ENCODE data around the gene GDF15. TPM values are rescaled to one million over a fixed set of nuclear protein-coding genes. Genes with fewer than 3 reads are reported as not detected.

GDF15 gene
- total RNA-seq, 1 donor from 2014 or later = 0.46 TPM

GRCh38 chr19:18425515-18426415, 39.8 kb downstream of the GDF15 start:
- intact Hi-C loops (cut with DNase I) = no loop called here
- DNase-seq (ENCODE audit: missing footprints) = peak; percentile 81
- peak; percentile 68 for ATAC-seq

GRCh38 chr19:18426416-18426767, 40.4 kb downstream of the GDF15 start:
- intact Hi-C loops (cut with DNase I) = no loop called here
- DNase-seq (ENCODE audit: missing footprints) = peak; percentile 66
- ATAC-seq = no peak

GRCh38 chr19:18427080-18427742, 41.3 kb downstream of the GDF15 start:
- intact Hi-C loops (cut with DNase I) = no loop called here
- DNase-seq (ENCODE audit: missing footprints) (no peak), ATAC-seq (no peak)

GRCh38 chr19:18427743-18428113, 41.8 kb downstream of the GDF15 start:
- intact Hi-C loops (cut with DNase I) = no loop called here
- DNase-seq (ENCODE audit: missing footprints) (no peak), ATAC-seq (no peak)

- ATAC-seq = no peak
- intact Hi-C loops (cut with DNase I) = no loop called here
- DNase-seq (ENCODE audit: missing footprints) = peak; percentile 52
These were observed 42.3 kb downstream of the GDF15 start for GRCh38 chr19:18428173-18428786.

GRCh38 chr19:18428787-18429674, 43.1 kb downstream of the GDF15 start:
- peak; percentile 89 for DNase-seq (ENCODE audit: missing footprints)
- intact Hi-C loops (cut with DNase I) = no loop called here
- ATAC-seq = peak; percentile 55

- no peak for ATAC-seq
- intact Hi-C loops (cut with DNase I) = no loop called here
- no peak for DNase-seq (ENCODE audit: missing footprints)
These were observed 43.9 kb downstream of the GDF15 start for GRCh38 chr19:18429717-18430416.

GRCh38 chr19:18430417-18431144, 44.6 kb downstream of the GDF15 start:
- DNase-seq (ENCODE audit: missing footprints) (no peak), ATAC-seq (no peak)
- intact Hi-C loops (cut with DNase I) = no loop called here

- ATAC-seq (no peak), DNase-seq (ENCODE audit: missing footprints) (no peak)
- intact Hi-C loops (cut with DNase I) = no loop called here
These were observed 45.6 kb downstream of the GDF15 start for GRCh38 chr19:18431351-18432197.

- intact Hi-C loops (cut with DNase I) = no loop called here
- ATAC-seq = no peak
- DNase-seq (ENCODE audit: missing footprints) = no peak
These were observed 46.5 kb downstream of the GDF15 start for GRCh38 chr19:18432275-18433014.

GRCh38 chr19:18433015-18433691, 47.2 kb downstream of the GDF15 start:
- DNase-seq (ENCODE audit: missing footprints) (peak; percentile 68), ATAC-seq (no peak)
- intact Hi-C loops (cut with DNase I) = no loop called here

- ATAC-seq (no peak), DNase-seq (ENCODE audit: missing footprints) (no peak)
- intact Hi-C loops (cut with DNase I) = no loop called here
These were observed 47.9 kb downstream of the GDF15 start for GRCh38 chr19:18433735-18434398.

GRCh38 chr19:18434411-18435175, 48.6 kb downstream of the GDF15 start:
- intact Hi-C loops (cut with DNase I) = no loop called here
- no peak for ATAC-seq
- no peak for DNase-seq (ENCODE audit: missing footprints)

- DNase-seq (ENCODE audit: missing footprints) (peak; percentile 72), ATAC-seq (no peak)
- intact Hi-C loops (cut with DNase I) = no loop called here
These were observed 49.4 kb downstream of the GDF15 start for GRCh38 chr19:18435178-18435841.

All from Right ventricle myocardium inferior (tissue), 1 donor.